Esophagus muscularis mucosa (tissue), 4 donors: Measurements from ENCODE around the gene PRKAR1A. TPM values are rescaled to one million over a fixed set of nuclear protein-coding genes. Genes with fewer than 3 reads are reported as not detected.

Source experiments
- DNase-seq: peaks from one replicate; pipeline ENCODE4 v3.0.0-alpha.2; 2017; ENCODE audit errors: extremely low spot score
- H3K27ac ChIP-seq, 4 donors: fragments of 200-600 bp; sonication (generic); replicated peaks in 1 of 4; 1 replicate in 3 of 4; 2 replicates in 1 of 4; pipeline ENCODE4 v1.5.1; 2016 to 2019; ENCODE audit warnings: mild to moderate bottlenecking in 1 of 4
- H3K27me3 ChIP-seq, 4 donors: fragments of 200-600 bp; sonication (generic); one replicate each; pipeline versions ENCODE4 v1.5.1 to v1.6.0; 2016 to 2019
- H3K36me3 ChIP-seq, 4 donors: fragments of 200-600 bp; sonication (generic); one replicate each; pipeline ENCODE4 v1.5.1; 2016 to 2019
- H3K4me1 ChIP-seq, 4 donors: fragments of 200-600 bp; sonication (generic); one replicate each; pipeline ENCODE4 v1.5.1; 2016 to 2019
- H3K4me3 ChIP-seq, 4 donors: fragments of 200-600 bp; sonication (generic); 1 replicate in 2 of 4; 2 replicates in 2 of 4; pipeline ENCODE4 v1.5.1; 2016 to 2019; ENCODE audit warnings: mild to moderate bottlenecking in 4 of 4, moderate library complexity in 1 of 4
- H3K9me3 ChIP-seq, 4 donors: fragments of 200-600 bp; sonication (generic); 1 replicate in 3 of 4; 2 replicates in 1 of 4; pipeline ENCODE4 v1.5.1; 2016 to 2019
- CTCF ChIP-seq, 3 experiments: fragments of 200-600 bp in 2 of 3; fragments of 450-650 bp in 1 of 3; sonication (generic) in 2 of 3; IDR thresholded peaks; one replicate each; pipeline ENCODE4 v1.5.1; 2017 to 2019; ENCODE audit warnings: antibody characterized with exemption in 3 of 3, mild to moderate bottlenecking in 2 of 3, moderate library complexity in 1 of 3
- EP300 ChIP-seq: sonication (generic); formaldehyde crosslinking; IDR thresholded peaks from one replicate; pipeline ENCODE4 v1.6.1; 2017; ENCODE audit warnings: antibody characterized with exemption
- POLR2A ChIP-seq: fragments of 450-650 bp; IDR thresholded peaks from one replicate; pipeline ENCODE4 v1.6.1; 2017; ENCODE audit warnings: antibody characterized with exemption, moderate library complexity, mild to moderate bottlenecking, low read depth
- POLR2AphosphoS5 ChIP-seq, 2 donors: sonication (generic); formaldehyde crosslinking; IDR thresholded peaks; one replicate each; pipeline ENCODE4 v1.6.1; 2017; ENCODE audit warnings: antibody characterized with exemption in 2 of 2
- WGBS: methylation state at CpG from one replicate; pipeline ENCODE4 v1.1.5; 2018; 5-methylcytosine and 5-hydroxymethylcytosine counted together
- intact Hi-C: fragments of 100-400 bp; cut with DNase I; formaldehyde crosslinking; loops from one replicate; pipeline ENCODE4 v1.15.1; 2023
- total RNA-seq, 4 donors: library from RNA; depleted of rRNA; stranded (reverse); fragments of >200 nt; gene quantifications; one replicate each; pipeline versions ENCODE4 v1.1.0 to v1.2.1, GENCODE V29; 2016

The PRKAR1A gene
- total RNA-seq, 4 donors from 2014 or later: 179 to 311 (median 219) TPM

DNA sequence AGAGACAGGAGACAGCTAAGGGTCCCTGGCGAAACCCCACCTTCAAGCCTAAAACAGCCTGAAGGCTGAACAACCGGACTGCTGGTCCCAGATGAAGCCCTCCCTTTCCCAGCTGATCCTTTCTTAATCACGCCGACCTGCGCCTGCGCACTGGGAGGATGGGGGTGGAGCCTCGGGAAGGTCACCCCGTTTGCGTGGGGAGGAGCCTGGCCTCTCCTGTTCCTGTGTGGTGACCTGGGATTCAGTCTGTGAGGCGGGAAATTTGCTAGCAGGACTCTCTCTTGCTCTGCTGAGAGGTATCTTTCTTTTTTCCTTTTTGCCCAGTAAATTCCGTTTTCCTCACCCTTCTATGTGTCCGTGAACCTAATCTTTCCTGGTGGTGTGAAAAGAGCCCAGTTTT lies 79.4 kb downstream of the PRKAR1A start:
- peak; percentile 50 for DNase-seq
- Histone ChIP-seq H3K36me3 (no peaks in the 10 kb centered on the region), H3K27ac (no peak overlapping the region), H3K9me3 (peaks cover 0 to 12% (median 8%) of the 10 kb centered on the region in 4 donors), H3K4me1 (peaks cover 3 to 20% (median 10%) of the 10 kb centered on the region in 4 donors), H3K27me3 (peaks cover 0 to 12% (median 0%) of the 10 kb centered on the region in 4 donors), H3K4me3 (no peak overlapping the region)
- intact Hi-C loops: no loop called here
- TF ChIP-seq EP300: no peak
- no peak for TF ChIP-seq CTCF (IDR thresholded peaks at IDR 0.05)
- TF ChIP-seq POLR2AphosphoS5 (IDR thresholded peaks at IDR 0.05): no peak
- TF ChIP-seq POLR2A: no peak
- WGBS: 59% methylated on average over 12 of the region's 12 CpGs

DNA sequence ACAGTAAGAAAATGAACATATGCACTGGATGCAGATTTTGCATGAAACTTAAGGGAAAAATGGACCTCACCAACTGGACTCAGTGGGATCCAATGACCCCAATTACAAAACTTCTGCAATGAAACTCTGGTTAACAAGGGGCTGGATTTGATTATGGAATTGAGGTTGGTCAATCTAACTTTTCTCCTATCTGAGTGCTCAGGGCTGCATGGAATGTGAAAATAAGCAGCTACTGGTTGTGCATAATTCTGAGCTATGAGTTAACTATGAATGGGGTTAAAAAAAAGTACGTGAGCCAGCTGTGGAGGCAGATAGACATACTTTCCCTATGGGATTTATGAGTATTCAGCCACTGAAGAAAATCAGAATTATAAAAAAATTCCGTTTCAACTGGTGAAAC lies 79.8 kb downstream of the PRKAR1A start:
- H3K4me1 ChIP-seq: peaks cover 3 to 20% (median 11%) of the 10 kb centered on the region in 4 donors
- peaks cover 0 to 12% (median 8%) of the 10 kb centered on the region in 4 donors for H3K9me3 ChIP-seq
- WGBS: 80% methylated on average over 2 of the region's 2 CpGs
- no peak overlapping the region for H3K4me3 ChIP-seq
- TF ChIP-seq EP300 (no peak), POLR2A (peak; percentile 12)
- no peak overlapping the region for H3K27ac ChIP-seq
- DNase-seq: peak; percentile 14
- intact Hi-C loops: no loop called here
- peaks cover 0 to 12% (median 0%) of the 10 kb centered on the region in 4 donors for H3K27me3 ChIP-seq
- H3K36me3 ChIP-seq: no peaks in the 10 kb centered on the region

- Histone ChIP-seq H3K27me3 (peaks cover 0 to 17% (median 0%) of the 10 kb centered on the region in 4 donors), H3K4me1 (peaks cover 3 to 20% (median 11%) of the 10 kb centered on the region in 4 donors), H3K9me3 (peaks cover 0 to 12% (median 8%) of the 10 kb centered on the region in 4 donors), H3K36me3 (no peaks in the 10 kb centered on the region), H3K27ac (peak overlapping the region in 1 of 4 donors; percentile 24), H3K4me3 (no peak overlapping the region)
- TF ChIP-seq POLR2AphosphoS5 (IDR thresholded peaks at IDR 0.05) (no peak), EP300 (no peak), CTCF (IDR thresholded peaks at IDR 0.05) (no peak), POLR2A (no peak)
- WGBS: 63% methylated on average over 3 of the region's 3 CpGs
- intact Hi-C loops: no loop called here
- peak; percentile 12 for DNase-seq
These were observed 80.7 kb downstream of the PRKAR1A start for GRCh38 chr17:68592682-68593641.

- peak; percentile 66 for DNase-seq
- H3K27ac ChIP-seq: no peak overlapping the region
- peaks cover 0 to 24% (median 4%) of the 10 kb centered on the region in 4 donors for H3K27me3 ChIP-seq
- intact Hi-C loops: no loop called here
- TF ChIP-seq CTCF (IDR thresholded peaks at IDR 0.05) (no peak), POLR2AphosphoS5 (IDR thresholded peaks at IDR 0.05) (no peak), EP300 (no peak), POLR2A (no peak)
- H3K4me3 ChIP-seq: no peak overlapping the region
- 86% methylated on average over 2 of the region's 2 CpGs for WGBS
- H3K36me3 ChIP-seq: no peaks in the 10 kb centered on the region
- H3K4me1 ChIP-seq: peaks cover 5 to 23% (median 12%) of the 10 kb centered on the region in 4 donors
- no peaks in the 10 kb centered on the region for H3K9me3 ChIP-seq
These were observed 82.3 kb downstream of the PRKAR1A start for GRCh38 chr17:68594552-68594951.

- WGBS: 78% methylated on average over 5 of the region's 5 CpGs
- no peak overlapping the region for H3K27ac ChIP-seq
These were observed 83.3 kb downstream of the PRKAR1A start for GRCh38 chr17:68595496-68595895.

More at GRCh38 chr17:68595496-68595895, 83.3 kb downstream of the PRKAR1A start:
- TF ChIP-seq POLR2A: no peak
- TF ChIP-seq POLR2AphosphoS5 (IDR thresholded peaks at IDR 0.05): no peak
- TF ChIP-seq CTCF (IDR thresholded peaks at IDR 0.05): no peak
- no peak for TF ChIP-seq EP300
- H3K9me3 ChIP-seq: no peaks in the 10 kb centered on the region
- intact Hi-C loops: no loop called here
- peak; percentile 83 for DNase-seq
- no peak overlapping the region for H3K4me3 ChIP-seq
- H3K4me1 ChIP-seq: peaks cover 15 to 32% (median 20%) of the 10 kb centered on the region in 4 donors
- peaks cover 5 to 33% (median 10%) of the 10 kb centered on the region in 4 donors for H3K27me3 ChIP-seq
- H3K36me3 ChIP-seq: no peaks in the 10 kb centered on the region
